GM18951 (cell line): ENCODE data around the gene PCDHB15.
"Not testable (repeated sequence)": the region's sequence is repeated elsewhere in the genome, so short reads cannot be mapped to it uniquely, and the experiment has no call there.

ENCODE experiments used
- POLR2A ChIP-seq: IDR thresholded peaks from 4 replicates; pipeline ENCODE4 v1.6.1; 2011; ENCODE audit warnings: mild to moderate bottlenecking; ENCODE audit not compliant: insufficient read length, insufficient read depth; ENCODE audit errors: extremely low read depth
- in situ Hi-C: fragments of 300-500 bp; cut with MboI; formaldehyde crosslinking; loops from one replicate; pipeline ENCODE4 v1.12.0; 2022; ENCODE audit warnings: low sequenced_read_pairs, mixed read lengths, inconsistent platforms; ENCODE audit not compliant: unreplicated experiment

Gene PCDHB15

GRCh38 chr5:141234109-141234667 lies 11.0 kb upstream of the PCDHB15 start:
- TF ChIP-seq POLR2A = no peak
- in situ Hi-C loops = no loop called here

- in situ Hi-C loops = not testable (repeated sequence)
Measured at GRCh38 chr5:141235922-141236321, 9.3 kb upstream of the PCDHB15 start.

- in situ Hi-C loops = no loop called here
- no peak for TF ChIP-seq POLR2A
Measured at GRCh38 chr5:141236516-141237313, 8.5 kb upstream of the PCDHB15 start.

GRCh38 chr5:141241496-141241895 lies 3.7 kb upstream of the PCDHB15 start:
- in situ Hi-C loops = no loop called here
- no peak for TF ChIP-seq POLR2A

- in situ Hi-C loops = not testable (repeated sequence)
Measured at GRCh38 chr5:141246971-141247370, 1.8 kb downstream of the PCDHB15 start.

GRCh38 chr5:141247434-141247833 lies 2.2 kb downstream of the PCDHB15 start:
- in situ Hi-C loops = not testable (repeated sequence)

- in situ Hi-C loops = no loop called here
- TF ChIP-seq POLR2A = no peak
Measured at GRCh38 chr5:141250576-141250975, 5.4 kb downstream of the PCDHB15 start.

GRCh38 chr5:141258464-141258863 lies 13.3 kb downstream of the PCDHB15 start:
- TF ChIP-seq POLR2A = no peak
- in situ Hi-C loops = no loop called here

GRCh38 chr5:141258948-141259347 lies 13.8 kb downstream of the PCDHB15 start:
- TF ChIP-seq POLR2A = no peak

GRCh38 chr5:141260458-141261237 lies 15.5 kb downstream of the PCDHB15 start:
- in situ Hi-C loops = no loop called here
- TF ChIP-seq POLR2A = no peak

More at GRCh38 chr5:141258948-141259347, 13.8 kb downstream of the PCDHB15 start:
- in situ Hi-C loops = no loop called here

GRCh38 chr5:141261238-141261546 lies 16.0 kb downstream of the PCDHB15 start:
- in situ Hi-C loops = no loop called here

GRCh38 chr5:141269195-141269594 lies 24.0 kb downstream of the PCDHB15 start:
- in situ Hi-C loops = no loop called here
- TF ChIP-seq POLR2A = no peak

More at GRCh38 chr5:141261238-141261546, 16.0 kb downstream of the PCDHB15 start:
- TF ChIP-seq POLR2A = no peak

- TF ChIP-seq POLR2A = no peak
- in situ Hi-C loops = no loop called here
Measured at GRCh38 chr5:141272906-141273305, 27.7 kb downstream of the PCDHB15 start.

- no peak for TF ChIP-seq POLR2A
- in situ Hi-C loops = no loop called here
Measured at GRCh38 chr5:141298376-141298775, 53.2 kb downstream of the PCDHB15 start.
